HepG2 (cell line): ENCODE measurements around the gene PRR5L. TPM values are rescaled to one million over a fixed set of nuclear protein-coding genes. Genes with fewer than 3 reads are reported as not detected.
A peak's percentile ranks its signal among the peaks of the same experiment; 100 is the strongest.

ENCODE experiments used
- ATAC-seq: fragments of 200-7000 bp; cut with Tn5 transposase; 3 replicates; pipeline ENCODE4 v1.9.1; 2020; ENCODE audit warnings: mild to moderate bottlenecking, moderate library complexity
- BruUV-seq: library from RNA; stranded (reverse); fragments of 400-500 nt; replicated peaks from 2 replicates; lab custom pipeline; 2021; lab: Mats Ljungman, UMichigan
- CTCF ChIA-PET: fragments of 300-600 bp; formaldehyde crosslinking; extraction: SDS; loops from one replicate; lab custom pipeline; 2021; ENCODE audit warnings: low total read pairs, inconsistent platforms, low intra/inter-chr PET ratio; lab: Yijun Ruan, JAX
- POLR2A ChIA-PET: fragments of 350-600 bp; sonication (Branson Sonifier 250); formaldehyde crosslinking; loops from one replicate; lab custom pipeline; 2020; ENCODE audit warnings: antibody characterized with exemption, inconsistent platforms; lab: Yijun Ruan, JAX
- DNase-seq: peaks from one replicate; pipeline ENCODE4 v3.0.0-alpha.2; 2015; ENCODE audit warnings: low spot score
- FAIRE-seq: peaks from 3 replicates; lab custom pipeline; 2011; peaks lifted over from hg19 to GRCh38; lab: Jason Lieb, UNC
- H2AFZ ChIP-seq: one replicate; pipeline ENCODE4 v1.6.1; 2011; ENCODE audit warnings: low read length, inconsistent platforms
- H3K27ac ChIP-seq: fragments of 300-600 bp; 3 replicates; pipeline ENCODE4 v1.8.0; 2011; ENCODE audit warnings: mixed run types, mild to moderate bottlenecking, mixed read lengths, low read length, inconsistent platforms; ENCODE audit not compliant: insufficient read depth; ENCODE audit errors: extremely low read length
- H3K27me3 ChIP-seq, 2 experiments: fragments of 200-600 bp in 1 of 2; 2 replicates in 1 of 2; 3 replicates in 1 of 2; pipeline versions ENCODE4 v1.6.0 to v1.8.0; 2011; ENCODE audit warnings: low read length in 2 of 2, mild to moderate bottlenecking in 2 of 2, moderate library complexity in 2 of 2, inconsistent platforms in 1 of 2; ENCODE audit not compliant: insufficient read depth in 2 of 2, control insufficient read depth in 1 of 2
- H3K36me3 ChIP-seq, 2 experiments: fragments of 200-600 bp in 1 of 2; replicated peaks in 1 of 2; 2 replicates in 1 of 2; 3 replicates in 1 of 2; pipeline versions ENCODE4 v1.5.1 to v1.8.0; 2011; ENCODE audit warnings: low read length in 2 of 2, inconsistent platforms in 1 of 2; ENCODE audit not compliant: insufficient read depth in 2 of 2, control insufficient read depth in 1 of 2
- H3K4me1 ChIP-seq: 2 replicates; pipeline ENCODE4 v1.5.1; 2012; ENCODE audit warnings: low read length, inconsistent platforms; ENCODE audit not compliant: insufficient read depth
- H3K4me2 ChIP-seq: 2 replicates; pipeline ENCODE4 v1.6.0; 2011; ENCODE audit warnings: low read depth, low read length, inconsistent platforms
- H3K4me3 ChIP-seq, 3 experiments: fragments of 200-600 bp in 1 of 3; sonication (generic), shearing (Covaris generic) in 1 of 3; replicated peaks in 1 of 3; 2 replicates each; pipeline ENCODE4 v1.5.1; 2011 to 2016; ENCODE audit warnings: low read length in 3 of 3, inconsistent platforms in 2 of 3, low read depth in 2 of 3, mild to moderate bottlenecking in 2 of 3, control low read depth in 1 of 3, mixed read lengths in 1 of 3; ENCODE audit not compliant: insufficient read depth in 1 of 3
- H3K79me2 ChIP-seq: one replicate; pipeline ENCODE4 v1.6.1; 2011; ENCODE audit warnings: low read length, inconsistent platforms; ENCODE audit not compliant: insufficient read depth
- H3K9ac ChIP-seq: 2 replicates; pipeline ENCODE4 v1.6.0; 2011; ENCODE audit warnings: mild to moderate bottlenecking, low read depth, low read length, inconsistent platforms; ENCODE audit not compliant: insufficient read depth
- H3K9me3 ChIP-seq: 2 replicates; pipeline ENCODE4 v1.5.1; 2012; ENCODE audit warnings: mild to moderate bottlenecking, low read length
- H4K20me1 ChIP-seq: 2 replicates; pipeline ENCODE4 v1.6.0; 2011; ENCODE audit warnings: inconsistent platforms, mild to moderate bottlenecking, low read length, moderate library complexity; ENCODE audit not compliant: insufficient read depth
- ZBTB40 ChIP-seq, 2 experiments: fragments of 450-650 bp in 1 of 2; sonication (generic) in 1 of 2; formaldehyde crosslinking in 1 of 2; IDR thresholded peaks; 2 replicates each; pipeline versions ENCODE4 v1.6.1 to v1.8.0; 2016 to 2022; ENCODE audit warnings: antibody characterized with exemption in 1 of 2, mild to moderate bottlenecking in 1 of 2, missing genetic modification reagents in 1 of 2
- ZNF326 ChIP-seq: sonication (generic); formaldehyde crosslinking; IDR thresholded peaks from 2 replicates; pipeline ENCODE4 v1.4.0; 2020; ENCODE audit warnings: missing genetic modification reagents, borderline replicate concordance
- ZNF337 ChIP-seq: sonication (generic); formaldehyde crosslinking; IDR thresholded peaks from 2 replicates; pipeline ENCODE4 v1.5.1; 2020; ENCODE audit warnings: missing genetic modification reagents, low read depth, mild to moderate bottlenecking, borderline replicate concordance
- ZNF546 ChIP-seq: sonication (generic); formaldehyde crosslinking; conservative IDR thresholded peaks from 2 replicates; pipeline ENCODE4 v1.8.1; 2023; ENCODE audit warnings: mild to moderate bottlenecking, missing genetic modification reagents
- in situ Hi-C: cut with HindIII; loops from 2 replicates; pipeline ENCODE4 v1.10.0; 2017; ENCODE audit warnings: low pct_unique_long_range_greater_than_20kb; ENCODE audit not compliant: extremely low pct_ligation_motif_present
- intact Hi-C: fragments of 100-400 bp; cut with micrococcal nuclease; formaldehyde crosslinking; loops from one replicate; pipeline ENCODE4 v1.10.0; 2022; ENCODE audit not compliant: unreplicated experiment
- polyA plus RNA-seq, 8 experiments: library from polyadenylated mRNA; depleted of rRNA in 3 of 8; stranded (reverse) in 7 of 8; unstranded in 1 of 8; fragments of >200 nt; fragmentation: Illumina TruSeq in 4 of 8; extraction: Trizol in 4 of 8; gene quantifications; 2 replicates each; pipeline versions ENCODE4 v1.2.1 to v1.2.3, GENCODE V29; 2011 to 2016; ENCODE audit warnings: low read depth in 4 of 8, missing spikeins in 1 of 8, mixed read lengths in 1 of 8; ENCODE audit not compliant: insufficient read depth in 1 of 8
- total RNA-seq, 5 experiments: library from RNA; depleted of rRNA; stranded (reverse); fragments of >200 nt; fragmentation: Illumina TruSeq; extraction: Trizol; gene quantifications; 2 replicates each; pipeline ENCODE4 v1.2.3, GENCODE V29; 2016; ENCODE audit warnings: low read depth in 1 of 5
- TF ChIP-seq, protein P1 (sequence below): sonication (generic); formaldehyde crosslinking; conservative IDR thresholded peaks from 2 replicates; pipeline ENCODE4 v1.4.0; 2020; ENCODE audit warnings: missing genetic modification reagents

The PRR5L gene
- total and polyA plus RNA-seq, 2 of the 13 experiments (the other 11 are each of a cell fraction or from before 2014, with no cell fraction given) = 0.16 TPM; not detected in 1

GRCh38 chr11:36493332-36493731, 197.2 kb downstream of the PRR5L start:
- Histone ChIP-seq H3K27ac (no peak overlapping the region), H4K20me1 (0 out of 2 replicates have a peak, but pooled peaks cover 3% of the 10 kb centered on the region), H3K4me2 (no peak overlapping the region), H3K9ac (no peak overlapping the region), H3K27me3 (no peaks in the 10 kb centered on the region), H3K4me3 (no peak overlapping the region), H3K79me2 (no peaks in the 10 kb centered on the region), H2AFZ (no peak overlapping the region), H3K4me1 (no peaks in the 10 kb centered on the region), H3K9me3 (no peaks in the 10 kb centered on the region), H3K36me3 (peaks cover 18 to 45% of the 10 kb centered on the region in 2 experiments)
- TF ChIP-seq ZBTB40 (IDR thresholded peaks at IDR 0.05) (peak; percentile 64), ZBTB40 (CRISPR knock-in tag; IDR thresholded peaks at IDR 0.05) (peak; percentile 88; the same call in 1 of the 2 replicates), ZNF546 (CRISPR knock-in tag) (no peak), ZNF326 (CRISPR knock-in tag) (no peak), ZNF337 (CRISPR knock-in tag) (no peak)
- TF ChIP-seq, protein P1, sequence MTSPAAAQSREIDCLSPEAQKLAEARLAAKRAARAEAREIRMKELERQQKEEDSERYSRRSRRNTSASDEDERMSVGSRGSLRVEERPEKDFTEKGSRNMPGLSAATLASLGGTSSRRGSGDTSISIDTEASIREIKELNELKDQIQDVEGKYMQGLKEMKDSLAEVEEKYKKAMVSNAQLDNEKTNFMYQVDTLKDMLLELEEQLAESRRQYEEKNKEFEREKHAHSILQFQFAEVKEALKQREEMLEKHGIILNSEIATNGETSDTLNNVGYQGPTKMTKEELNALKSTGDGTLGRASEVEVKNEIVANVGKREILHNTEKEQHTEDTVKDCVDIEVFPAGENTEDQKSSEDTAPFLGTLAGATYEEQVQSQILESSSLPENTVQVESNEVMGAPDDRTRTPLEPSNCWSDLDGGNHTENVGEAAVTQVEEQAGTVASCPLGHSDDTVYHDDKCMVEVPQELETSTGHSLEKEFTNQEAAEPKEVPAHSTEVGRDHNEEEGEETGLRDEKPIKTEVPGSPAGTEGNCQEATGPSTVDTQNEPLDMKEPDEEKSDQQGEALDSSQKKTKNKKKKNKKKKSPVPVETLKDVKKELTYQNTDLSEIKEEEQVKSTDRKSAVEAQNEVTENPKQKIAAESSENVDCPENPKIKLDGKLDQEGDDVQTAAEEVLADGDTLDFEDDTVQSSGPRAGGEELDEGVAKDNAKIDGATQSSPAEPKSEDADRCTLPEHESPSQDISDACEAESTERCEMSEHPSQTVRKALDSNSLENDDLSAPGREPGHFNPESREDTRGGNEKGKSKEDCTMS = no peak
- CTCF ChIA-PET = interaction anchor here (2.1 kb wide), 1 partner anchor 187 kb away, joined by 18 read pairs; no protein-coding TSS in a partner anchor
- ATAC-seq (no peak), DNase-seq (no peak), FAIRE-seq (no peak)
- no TSS peak for BruUV-seq
- intact Hi-C loops (no loop called here), in situ Hi-C loops (loop anchor here (10.0 to 25.0 kb wide), 2 partner anchors 59 to 881 kb away; partner anchors contain the start of gene FJX1)
- POLR2A ChIA-PET = interaction anchor here (1.0 kb wide), 1 partner anchor 17 kb away, joined by 3 read pairs; the partner anchor contains the start of gene TRAF6
